ENCODE measurements around the gene MIOX. TPM values are rescaled to one million over a fixed set of nuclear protein-coding genes. Genes with fewer than 3 reads are reported as not detected.

Gene MIOX
- total and polyA plus RNA-seq, 2 of the 13 experiments (the other 11 are each of a cell fraction or from before 2014, with no cell fraction given) = 1.5 to 2.9 TPM

- no peak for TF ChIP-seq ZBTB44 (CRISPR knock-in tag; IDR thresholded peaks at IDR 0.05)
- TF ChIP-seq ZNF83 (CRISPR knock-in tag; IDR thresholded peaks at IDR 0.05; ENCODE audit: borderline replicate concordance) = no peak
- no peak for TF ChIP-seq KDM2A (CRISPR knock-in tag; IDR thresholded peaks at IDR 0.05; ENCODE audit: borderline replicate concordance, low read depth)
- TF ChIP-seq RFXANK (CRISPR knock-in tag; IDR thresholded peaks at IDR 0.05) = no peak
- no peak for TF ChIP-seq ZNF513 (CRISPR knock-in tag; conservative IDR thresholded peaks at IDR 0.05)
- TF ChIP-seq ZNF672 (CRISPR knock-in tag; IDR thresholded peaks at IDR 0.05) = no peak
- TF ChIP-seq YEATS4 (CRISPR knock-in tag; IDR thresholded peaks at IDR 0.05; ENCODE audit: borderline replicate concordance) = no peak
- no peak for TF ChIP-seq RBFOX2 (IDR thresholded peaks at IDR 0.05; ENCODE audit: low read depth, low read length)
- TF ChIP-seq SCMH1 (CRISPR knock-in tag; IDR thresholded peaks at IDR 0.05; ENCODE audit: borderline replicate concordance) = no peak
- TF ChIP-seq POLR2G (IDR thresholded peaks at IDR 0.05; ENCODE audit: low read depth, low read length) = peak; percentile 67; the same call in 1 of the 2 replicates
- no peak for TF ChIP-seq TBP (CRISPR knock-in tag; IDR thresholded peaks at IDR 0.05)
- TF ChIP-seq NR2F2 (IDR thresholded peaks at IDR 0.05; ENCODE audit: borderline replicate concordance, low read depth) = no peak
- TF ChIP-seq NFIB (CRISPR knock-in tag; IDR thresholded peaks at IDR 0.05; ENCODE audit: borderline replicate concordance) = no peak
- no peak; the same call in 1 of the 2 replicates for TF ChIP-seq ZNF687 (CRISPR knock-in tag; IDR thresholded peaks at IDR 0.05)
- TF ChIP-seq MXD1 (CRISPR knock-in tag; IDR thresholded peaks at IDR 0.05) = 0 out of 2 replicates have a peak, but pooled peaks have one; percentile 29
- no peak for TF ChIP-seq SNAPC4 (CRISPR knock-in tag; IDR thresholded peaks at IDR 0.05)
Measured at GRCh38 chr22:50445880-50446707, 40.6 kb upstream of the MIOX start (continued).
